CD1c-positive myeloid dendritic cell (primary cell): ENCODE measurements around the gene OR10P1.
A peak's percentile ranks its signal among the peaks of the same experiment; 100 is the strongest.

Experiments
- DNase-seq: peaks from one replicate; pipeline ENCODE4 v3.0.0-alpha.2; 2016; ENCODE audit errors: extremely low spot score

OR10P1 gene

GRCh38 chr12:55684761-55685370 lies 48.2 kb downstream of the OR10P1 start:
- peak; percentile 16 for DNase-seq

- no peak for DNase-seq
Observed at GRCh38 chr12:55685671-55686070, 49.0 kb downstream of the OR10P1 start.

- DNase-seq: no peak
Observed at GRCh38 chr12:55686366-55687010, 49.8 kb downstream of the OR10P1 start.
